K562 (cell line): ENCODE data around the gene CCDC68.

Experiments
- HDAC2 ChIP-seq: fragments of 450-650 bp; IDR thresholded peaks from 2 replicates; pipeline ENCODE4 v1.6.1; 2016; ENCODE audit warnings: mild to moderate bottlenecking
- MXI1 ChIP-seq: IDR thresholded peaks from 2 replicates; pipeline ENCODE4 v1.6.1; 2011; ENCODE audit warnings: low read depth, mild to moderate bottlenecking, improper control_type of control experiment, low read length
- MYNN ChIP-seq, 2 experiments: sonication (generic); formaldehyde crosslinking in 1 of 2; IDR thresholded peaks; 2 replicates each; pipeline versions ENCODE4 v1.5.0 to v1.6.1; 2016 to 2020; ENCODE audit warnings: antibody characterized with exemption in 1 of 2, missing genetic modification reagents in 1 of 2
- NCOR1 ChIP-seq: fragments of 450-650 bp; IDR thresholded peaks from 2 replicates; pipeline ENCODE4 v1.6.1; 2016; ENCODE audit warnings: mild to moderate bottlenecking, moderate library complexity
- PHF8 ChIP-seq: fragments of 200-600 bp; sonication (generic); IDR thresholded peaks from 2 replicates; pipeline ENCODE4 v1.6.1; 2012; ENCODE audit warnings: mixed run types, mild to moderate bottlenecking, inconsistent platforms, low read length, moderate library complexity, borderline replicate concordance
- ZC3H8 ChIP-seq: fragments of 450-650 bp; IDR thresholded peaks from 2 replicates; pipeline ENCODE4 v1.6.1; 2017
- ZNF445 ChIP-seq: fragments of 250-450 bp; sonication (Bioruptor Pico); IDR thresholded peaks from 2 replicates; pipeline ENCODE4 v1.4.0; 2020; ENCODE audit warnings: low read depth, mild to moderate bottlenecking, moderate library complexity
- TF ChIP-seq, protein P1 (sequence below), 3 experiments: IDR thresholded peaks in 2 of 3; conservative IDR thresholded peaks in 1 of 3; 2 replicates each; pipeline ENCODE4 v1.5.1; 2011 to 2012; ENCODE audit warnings: low read length in 3 of 3, mild to moderate bottlenecking in 3 of 3, control low read depth in 2 of 3, improper control_type of control experiment in 1 of 3, inconsistent platforms in 1 of 3, low read depth in 1 of 3, mixed read lengths in 1 of 3, moderate library complexity in 1 of 3; ENCODE audit not compliant: insufficient read depth in 2 of 3
- TF ChIP-seq, protein P2 (sequence below): sonication (generic); formaldehyde crosslinking; IDR thresholded peaks from 2 replicates; pipeline ENCODE4 v1.8.0; 2023; ENCODE audit warnings: mild to moderate bottlenecking, missing genetic modification reagents

DNA sequence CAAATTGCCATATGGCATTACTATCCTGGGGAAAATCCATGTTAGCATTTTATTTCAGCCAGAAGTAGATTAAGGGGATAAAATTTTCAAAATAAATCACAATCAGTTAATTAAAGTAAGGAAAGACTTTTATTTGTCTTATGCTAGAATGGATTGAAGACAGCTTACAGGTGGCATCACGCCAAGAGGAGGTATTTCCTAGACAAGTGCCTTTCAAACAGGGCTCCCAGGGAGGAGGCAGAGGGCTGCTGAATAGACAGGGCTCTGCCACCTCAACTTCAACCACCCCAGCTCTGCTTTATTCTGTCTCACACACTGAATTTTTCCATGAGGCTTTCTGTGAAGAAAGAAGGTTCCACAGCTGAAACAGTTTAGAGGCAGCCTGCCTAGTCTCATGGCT lies 12.2 kb downstream of the CCDC68 start:
- TF ChIP-seq, protein P1, sequence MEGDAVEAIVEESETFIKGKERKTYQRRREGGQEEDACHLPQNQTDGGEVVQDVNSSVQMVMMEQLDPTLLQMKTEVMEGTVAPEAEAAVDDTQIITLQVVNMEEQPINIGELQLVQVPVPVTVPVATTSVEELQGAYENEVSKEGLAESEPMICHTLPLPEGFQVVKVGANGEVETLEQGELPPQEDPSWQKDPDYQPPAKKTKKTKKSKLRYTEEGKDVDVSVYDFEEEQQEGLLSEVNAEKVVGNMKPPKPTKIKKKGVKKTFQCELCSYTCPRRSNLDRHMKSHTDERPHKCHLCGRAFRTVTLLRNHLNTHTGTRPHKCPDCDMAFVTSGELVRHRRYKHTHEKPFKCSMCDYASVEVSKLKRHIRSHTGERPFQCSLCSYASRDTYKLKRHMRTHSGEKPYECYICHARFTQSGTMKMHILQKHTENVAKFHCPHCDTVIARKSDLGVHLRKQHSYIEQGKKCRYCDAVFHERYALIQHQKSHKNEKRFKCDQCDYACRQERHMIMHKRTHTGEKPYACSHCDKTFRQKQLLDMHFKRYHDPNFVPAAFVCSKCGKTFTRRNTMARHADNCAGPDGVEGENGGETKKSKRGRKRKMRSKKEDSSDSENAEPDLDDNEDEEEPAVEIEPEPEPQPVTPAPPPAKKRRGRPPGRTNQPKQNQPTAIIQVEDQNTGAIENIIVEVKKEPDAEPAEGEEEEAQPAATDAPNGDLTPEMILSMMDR (IDR thresholded peaks at IDR 0.05 in 2 of 3, conservative IDR thresholded peaks at IDR 0.05 in 1 of 3; ENCODE audit: insufficient read depth in 2 of 3, low read depth in 1 of 3, low read length in 3 of 3): no peak
- TF ChIP-seq MYNN (IDR thresholded peaks at IDR 0.05): no peak
- no peak for TF ChIP-seq MYNN (CRISPR knock-in tag; IDR thresholded peaks at IDR 0.05)
- no peak for TF ChIP-seq PHF8
- TF ChIP-seq, protein P2, sequence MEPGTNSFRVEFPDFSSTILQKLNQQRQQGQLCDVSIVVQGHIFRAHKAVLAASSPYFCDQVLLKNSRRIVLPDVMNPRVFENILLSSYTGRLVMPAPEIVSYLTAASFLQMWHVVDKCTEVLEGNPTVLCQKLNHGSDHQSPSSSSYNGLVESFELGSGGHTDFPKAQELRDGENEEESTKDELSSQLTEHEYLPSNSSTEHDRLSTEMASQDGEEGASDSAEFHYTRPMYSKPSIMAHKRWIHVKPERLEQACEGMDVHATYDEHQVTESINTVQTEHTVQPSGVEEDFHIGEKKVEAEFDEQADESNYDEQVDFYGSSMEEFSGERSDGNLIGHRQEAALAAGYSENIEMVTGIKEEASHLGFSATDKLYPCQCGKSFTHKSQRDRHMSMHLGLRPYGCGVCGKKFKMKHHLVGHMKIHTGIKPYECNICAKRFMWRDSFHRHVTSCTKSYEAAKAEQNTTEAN (CRISPR knock-in tag): no peak
- no peak for TF ChIP-seq ZNF445 (CRISPR knock-in tag)
- no peak for TF ChIP-seq MXI1
- TF ChIP-seq ZC3H8: no peak
- no peak for TF ChIP-seq NCOR1
- no peak for TF ChIP-seq HDAC2
